GM12864 (cell line): ENCODE results near the gene NXPE4.

ENCODE experiments used
- DNase-seq: peaks from one replicate; pipeline ENCODE4 v3.0.0-alpha.2; 2011; ENCODE audit warnings: low read depth
- H3K4me3 ChIP-seq: 2 replicates; pipeline ENCODE4 v1.5.1; 2011; ENCODE audit warnings: mild to moderate bottlenecking, low read depth, low read length, control low read depth
- TF ChIP-seq, protein P1 (sequence below): IDR thresholded peaks from 2 replicates; pipeline ENCODE4 v1.5.1; 2011; ENCODE audit warnings: low read depth, mild to moderate bottlenecking, moderate library complexity, low read length, control low read depth, inconsistent platforms; ENCODE audit errors: missing control alignments

Gene NXPE4

DNA sequence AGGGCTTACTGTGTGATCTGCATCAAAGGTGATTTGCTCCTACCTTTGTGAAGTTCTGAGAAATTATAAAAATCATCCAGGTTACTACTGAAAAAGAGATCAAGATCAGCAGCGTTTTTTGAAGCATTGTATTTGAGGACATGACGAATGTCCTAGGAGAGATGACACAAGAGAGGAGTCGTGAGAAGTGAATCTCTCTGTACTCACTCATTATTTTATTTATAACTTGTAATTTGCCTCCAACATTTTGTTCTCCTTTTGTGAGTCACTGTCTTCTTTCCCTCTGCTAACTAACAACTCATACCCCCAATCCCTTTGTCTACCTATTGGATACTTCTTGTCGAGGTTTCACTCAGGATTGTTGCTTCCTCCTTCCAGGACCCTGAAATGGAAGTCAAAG lies 44.5 kb downstream of the NXPE4 start:
- DNase-seq = no peak
- no peak overlapping the region for H3K4me3 ChIP-seq
- TF ChIP-seq, protein P1, sequence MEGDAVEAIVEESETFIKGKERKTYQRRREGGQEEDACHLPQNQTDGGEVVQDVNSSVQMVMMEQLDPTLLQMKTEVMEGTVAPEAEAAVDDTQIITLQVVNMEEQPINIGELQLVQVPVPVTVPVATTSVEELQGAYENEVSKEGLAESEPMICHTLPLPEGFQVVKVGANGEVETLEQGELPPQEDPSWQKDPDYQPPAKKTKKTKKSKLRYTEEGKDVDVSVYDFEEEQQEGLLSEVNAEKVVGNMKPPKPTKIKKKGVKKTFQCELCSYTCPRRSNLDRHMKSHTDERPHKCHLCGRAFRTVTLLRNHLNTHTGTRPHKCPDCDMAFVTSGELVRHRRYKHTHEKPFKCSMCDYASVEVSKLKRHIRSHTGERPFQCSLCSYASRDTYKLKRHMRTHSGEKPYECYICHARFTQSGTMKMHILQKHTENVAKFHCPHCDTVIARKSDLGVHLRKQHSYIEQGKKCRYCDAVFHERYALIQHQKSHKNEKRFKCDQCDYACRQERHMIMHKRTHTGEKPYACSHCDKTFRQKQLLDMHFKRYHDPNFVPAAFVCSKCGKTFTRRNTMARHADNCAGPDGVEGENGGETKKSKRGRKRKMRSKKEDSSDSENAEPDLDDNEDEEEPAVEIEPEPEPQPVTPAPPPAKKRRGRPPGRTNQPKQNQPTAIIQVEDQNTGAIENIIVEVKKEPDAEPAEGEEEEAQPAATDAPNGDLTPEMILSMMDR = no peak

DNA sequence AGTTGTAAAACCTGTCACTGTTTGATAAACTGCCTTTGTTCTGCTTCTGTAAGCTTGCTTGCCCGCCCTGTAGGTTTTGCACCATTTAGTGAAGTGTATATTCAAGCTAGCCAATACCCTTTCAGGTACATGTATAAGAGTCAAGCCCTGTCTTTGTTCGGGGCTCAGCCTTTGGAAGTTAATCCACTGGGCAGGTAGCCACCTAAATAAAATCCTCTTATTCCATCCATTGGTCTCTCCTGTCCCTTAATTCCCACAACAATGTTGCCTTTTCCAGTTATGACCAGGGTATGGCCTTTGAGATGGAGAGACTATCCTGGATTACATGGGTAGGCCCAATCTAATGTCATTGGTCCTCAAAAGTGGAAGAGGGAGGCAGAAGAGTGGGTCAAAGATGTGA lies 69.9 kb downstream of the NXPE4 start:
- DNase-seq = no peak
- TF ChIP-seq, protein P1 = no peak

DNA sequence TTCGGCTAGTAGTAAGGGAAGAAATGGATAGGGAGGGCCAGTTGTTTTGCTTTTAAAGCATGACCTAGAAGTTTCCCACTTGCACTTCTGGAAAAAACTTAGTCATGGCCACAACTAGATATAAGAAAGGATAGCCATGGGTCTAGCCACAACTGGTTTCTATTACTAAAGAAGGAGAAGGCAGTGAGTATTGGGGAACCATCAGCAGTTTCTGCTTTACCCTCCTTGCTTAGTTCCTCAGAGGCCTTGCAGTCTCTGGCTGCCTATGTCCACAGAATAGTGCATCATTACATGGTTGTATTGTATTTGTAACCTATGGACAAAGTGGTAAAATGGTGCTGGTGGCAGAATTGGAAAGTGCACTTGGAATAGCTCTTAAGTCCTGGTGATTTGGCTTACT lies 71.5 kb downstream of the NXPE4 start:
- TF ChIP-seq, protein P1 = no peak
- H3K4me3 ChIP-seq = no peak overlapping the region
- no peak for DNase-seq

More for the DNA sequence above, 69.9 kb downstream of the NXPE4 start:
- H3K4me3 ChIP-seq = no peak overlapping the region

DNA sequence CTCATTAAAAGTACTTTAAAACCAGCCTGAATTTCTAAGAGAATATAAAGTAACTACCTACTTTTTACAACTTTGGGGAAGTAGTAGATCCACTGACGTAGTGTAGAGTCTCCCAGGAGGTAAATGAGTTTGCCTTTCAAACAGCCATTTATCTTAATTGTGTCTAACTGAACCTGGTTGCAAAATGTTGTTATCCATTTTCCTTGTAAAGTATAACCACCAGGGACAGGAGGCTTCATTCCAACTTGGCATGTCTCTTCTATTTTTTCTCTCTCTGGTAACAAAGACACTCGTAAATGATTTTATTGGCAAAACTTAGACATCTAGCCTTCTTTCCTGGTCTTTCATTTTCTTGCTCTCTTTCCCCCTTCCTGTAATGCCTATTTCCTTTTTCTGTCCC lies 72.8 kb downstream of the NXPE4 start:
- TF ChIP-seq, protein P1 = no peak
- no peak overlapping the region for H3K4me3 ChIP-seq
- DNase-seq = no peak
